Stimulated activated CD4-positive, alpha-beta T cell treated with anti-CD3 and anti-CD28 coated beads, TNF-alpha, amount 100 ng/mL, for 4 hours (primary cell): ENCODE results near the gene ANK3.

Experiments used
- DNase-seq, 3 experiments: peaks; one replicate each; pipeline ENCODE4 v3.0.0-alpha.2; 2020; ENCODE audit warnings: low read depth in 3 of 3

ANK3 gene

DNA sequence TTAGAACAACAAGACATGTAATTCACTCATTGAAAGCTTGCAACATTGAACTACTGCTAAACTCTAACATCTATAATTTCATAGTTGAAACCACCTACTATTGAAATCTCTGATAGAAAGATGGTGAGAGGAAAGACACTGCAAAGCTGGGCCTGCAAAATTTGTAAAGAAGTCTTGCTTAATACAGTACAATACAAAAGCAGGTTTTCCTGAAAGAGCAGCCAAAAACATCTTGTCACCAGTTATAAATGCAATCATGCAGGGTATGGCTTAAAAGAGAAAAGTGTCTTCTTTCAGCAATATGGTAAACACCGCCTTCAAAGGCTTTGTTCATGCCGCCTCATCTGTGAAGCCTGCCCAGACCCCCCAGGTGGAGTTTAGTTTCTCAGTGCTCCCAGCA is 109.2 kb downstream of the ANK3 start:
- DNase-seq = no peak

DNA sequence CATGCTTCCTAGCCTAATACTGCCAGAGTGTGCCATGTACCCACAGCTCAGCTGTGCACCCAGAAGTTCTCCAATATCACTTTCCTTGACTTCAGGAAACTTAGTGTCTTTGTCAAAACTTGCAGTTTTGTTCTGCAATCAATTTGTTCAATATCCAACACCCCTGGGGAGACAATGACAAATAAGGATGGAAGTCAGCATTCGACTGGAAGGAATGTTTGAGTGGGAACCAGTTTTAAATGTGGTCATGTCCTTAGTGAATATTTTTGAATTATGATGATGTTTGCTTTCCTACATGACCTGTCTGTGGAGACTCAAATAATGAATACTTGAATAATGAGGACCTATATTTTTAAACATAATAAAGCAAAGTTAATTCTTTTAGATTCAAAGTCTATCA is 112.0 kb downstream of the ANK3 start:
- DNase-seq = no peak

DNA sequence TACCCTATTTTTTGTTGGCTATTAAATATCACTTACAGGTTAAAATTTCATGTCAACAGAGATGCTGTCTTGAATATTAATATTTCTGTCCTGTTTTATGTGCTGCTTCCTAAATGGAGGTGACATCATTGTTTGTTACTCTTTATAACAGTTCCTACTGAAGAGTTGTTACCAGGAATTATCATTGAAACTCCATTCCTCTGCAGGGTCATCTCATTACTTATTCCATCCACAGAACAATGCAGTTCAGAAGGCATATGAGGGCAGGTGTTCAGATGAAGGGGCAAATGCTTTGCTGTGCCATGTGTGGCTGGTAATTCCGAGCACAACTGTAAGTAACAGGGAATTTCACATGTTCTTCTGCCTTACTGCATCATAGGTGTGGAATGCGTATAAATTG is 113.4 kb downstream of the ANK3 start:
- no peak for DNase-seq

DNA sequence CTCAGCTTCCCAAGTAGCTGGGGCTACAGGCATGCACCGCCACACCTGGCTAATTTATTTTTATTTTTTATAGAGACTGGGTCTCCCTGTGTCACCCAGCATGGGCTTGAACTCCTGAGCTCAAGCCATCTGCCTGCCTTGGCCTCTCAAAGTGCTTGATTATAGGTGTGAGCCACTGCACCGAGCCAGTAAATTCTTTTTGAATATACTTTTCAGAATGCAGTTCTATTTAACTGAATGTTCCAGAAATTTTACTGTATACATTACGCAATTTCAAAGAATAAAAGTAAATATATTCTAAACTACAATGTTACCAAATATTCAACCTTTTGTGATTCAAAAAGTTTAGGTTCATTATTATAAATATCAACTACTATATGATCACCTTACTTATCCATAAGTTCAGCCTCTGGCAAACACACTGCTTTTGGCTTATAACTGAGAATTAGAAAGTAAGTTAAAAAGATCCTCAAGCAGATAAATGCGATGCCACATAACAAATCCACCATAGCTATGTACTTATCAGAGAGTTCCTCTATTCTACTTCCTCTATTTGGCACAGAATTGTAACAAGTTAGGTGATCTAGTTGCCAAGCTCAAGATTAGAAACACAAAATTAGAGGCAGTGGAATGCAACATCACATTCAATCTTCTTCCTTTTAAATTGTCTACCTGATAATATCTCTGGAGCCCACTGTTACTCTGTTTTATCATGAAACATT is 118.2 kb downstream of the ANK3 start:
- no peak for DNase-seq

DNA sequence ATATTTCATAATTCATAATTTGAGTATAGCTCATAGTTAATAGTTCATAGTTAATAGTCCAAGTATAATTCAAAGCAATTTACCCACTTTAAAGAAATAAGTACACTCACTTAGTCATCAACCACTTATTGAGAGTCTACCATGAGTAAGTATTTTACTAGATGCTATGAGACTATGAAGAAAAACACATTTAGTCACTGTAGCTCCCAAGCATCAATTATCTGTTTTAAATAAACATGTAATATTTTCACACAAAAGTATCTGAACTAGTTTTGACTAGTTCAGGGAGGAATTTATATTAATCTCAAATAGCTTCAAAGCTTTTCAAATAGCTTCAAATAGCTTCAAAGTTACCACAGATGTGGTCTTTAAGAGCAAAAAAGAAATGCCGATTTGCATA is 119.2 kb downstream of the ANK3 start:
- no peak for DNase-seq

DNA sequence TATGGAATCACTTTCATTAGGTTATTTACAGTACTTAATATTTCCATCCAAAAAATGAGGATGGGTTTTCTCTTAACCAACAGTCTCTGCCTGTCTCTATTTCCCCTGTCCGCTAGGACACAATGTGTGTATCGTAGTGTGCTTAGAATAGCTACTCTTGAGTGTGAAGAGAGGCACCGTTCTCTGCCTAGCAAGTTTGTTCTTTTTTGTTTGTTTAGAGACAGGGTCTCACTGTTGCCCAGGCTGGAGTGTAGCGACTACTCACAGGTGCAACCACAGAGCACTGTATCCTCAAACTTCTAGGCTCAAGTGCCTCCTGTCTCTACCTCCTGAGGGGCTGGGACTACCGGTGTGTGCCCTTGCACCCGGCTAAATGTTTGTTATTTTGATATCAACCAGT is 121.9 kb downstream of the ANK3 start:
- DNase-seq = no peak

DNA sequence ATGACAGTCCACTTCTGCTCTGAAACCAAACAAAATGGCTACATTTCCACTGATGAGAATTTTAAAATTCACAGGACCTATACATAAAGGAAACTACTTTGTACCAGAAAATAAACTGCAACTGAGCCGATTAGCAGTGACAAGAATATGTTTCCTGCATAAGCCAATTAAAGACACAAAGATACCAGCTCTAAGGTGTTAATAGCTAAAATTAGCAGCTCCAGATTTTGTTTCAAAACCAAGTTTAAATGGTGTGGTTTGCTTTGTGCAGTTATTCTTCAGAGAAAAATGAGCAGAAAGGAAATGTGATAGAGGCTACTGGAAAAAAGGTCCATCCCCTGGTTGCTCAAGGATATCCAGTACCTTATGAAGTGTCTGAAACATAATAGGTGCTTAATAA is 123.2 kb downstream of the ANK3 start:
- no peak for DNase-seq

DNA sequence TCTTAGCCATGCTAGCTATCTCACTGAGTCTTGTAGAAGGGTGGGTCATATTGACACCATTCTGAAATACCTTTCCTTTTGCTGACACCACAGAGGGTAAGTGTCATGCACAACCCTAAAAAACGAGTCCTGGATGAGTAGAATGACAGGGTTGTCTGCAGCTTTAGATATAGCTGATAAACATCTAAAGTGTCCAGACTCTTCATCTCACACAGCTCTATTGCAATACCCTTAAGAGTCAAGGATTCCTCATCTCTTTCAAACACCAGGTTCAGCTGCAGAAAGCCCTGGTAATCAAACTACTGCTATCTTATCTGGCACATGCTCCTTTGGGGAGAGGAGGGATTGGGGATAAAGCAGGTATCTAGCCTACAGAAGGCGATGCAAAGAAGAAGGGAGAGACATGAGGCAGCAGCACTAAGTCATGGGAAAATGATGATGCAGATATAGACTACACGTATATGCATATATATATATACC is 127.0 kb downstream of the ANK3 start:
- DNase-seq = no peak

DNA sequence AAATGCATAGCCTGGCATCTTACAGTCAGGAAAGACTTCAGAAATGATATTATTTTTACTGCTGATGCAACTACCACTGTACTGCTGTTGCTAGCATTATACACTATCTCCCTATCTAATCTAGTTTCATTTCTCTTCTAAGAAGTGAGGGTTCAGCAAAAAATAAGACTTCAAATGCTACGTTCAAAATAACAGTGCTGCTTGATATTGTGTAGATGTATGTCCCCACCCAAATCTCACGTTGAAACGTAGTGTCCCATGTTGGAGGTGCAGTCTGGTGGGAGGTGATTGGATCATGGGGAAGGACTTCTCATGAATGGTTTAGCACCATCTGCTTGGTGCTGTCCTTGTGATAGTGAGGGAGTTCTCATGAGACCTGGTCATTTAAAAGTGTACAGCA is 129.4 kb downstream of the ANK3 start:
- DNase-seq = no peak

DNA sequence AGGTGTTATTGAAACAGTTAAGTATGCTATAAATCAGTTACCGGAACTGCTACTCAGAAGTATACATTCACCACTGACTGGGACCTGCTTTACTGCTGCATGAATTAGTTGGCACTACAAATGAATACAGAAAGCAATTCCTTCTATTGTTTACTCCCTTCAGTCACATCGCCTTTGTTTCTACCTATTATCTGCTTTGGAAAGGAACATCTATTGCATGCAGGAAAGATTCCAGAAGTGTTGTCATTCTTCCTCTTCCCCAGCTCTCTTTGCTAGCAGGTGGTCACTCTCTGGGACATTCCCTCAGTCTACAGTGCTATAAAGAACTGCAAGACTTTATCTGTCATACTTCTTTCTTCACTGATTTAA is 131.3 kb downstream of the ANK3 start:
- DNase-seq = no peak

DNA sequence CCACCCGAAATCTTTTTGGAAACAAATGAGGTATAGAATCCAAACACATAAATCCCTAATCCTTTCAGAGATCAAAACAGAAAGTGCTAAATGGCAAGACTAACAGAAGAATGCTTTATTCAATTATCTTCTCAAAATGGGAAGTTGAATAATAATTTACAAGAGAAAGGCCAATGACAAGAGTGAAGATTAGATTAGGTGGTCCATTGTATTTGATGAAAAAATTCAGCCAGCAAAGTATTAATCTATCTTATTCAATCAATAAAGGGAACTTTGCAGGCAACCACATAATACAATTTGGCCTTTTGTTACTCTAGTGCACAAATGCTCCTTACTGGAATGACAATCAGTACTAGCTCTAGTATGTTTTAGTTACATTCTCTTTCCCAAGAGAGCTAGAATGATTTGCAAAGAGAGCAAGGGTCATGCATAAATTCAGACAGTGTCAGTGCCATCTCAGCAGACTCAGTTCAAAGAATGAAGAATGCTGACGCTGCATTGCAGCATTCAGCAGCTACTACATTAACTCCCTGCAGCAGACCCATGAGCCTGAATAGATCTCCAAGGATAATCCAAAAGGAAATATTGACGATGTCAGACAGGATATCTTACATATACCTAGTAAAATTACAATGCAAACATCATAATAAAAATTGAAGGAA is 131.8 kb downstream of the ANK3 start:
- DNase-seq = no peak

DNA sequence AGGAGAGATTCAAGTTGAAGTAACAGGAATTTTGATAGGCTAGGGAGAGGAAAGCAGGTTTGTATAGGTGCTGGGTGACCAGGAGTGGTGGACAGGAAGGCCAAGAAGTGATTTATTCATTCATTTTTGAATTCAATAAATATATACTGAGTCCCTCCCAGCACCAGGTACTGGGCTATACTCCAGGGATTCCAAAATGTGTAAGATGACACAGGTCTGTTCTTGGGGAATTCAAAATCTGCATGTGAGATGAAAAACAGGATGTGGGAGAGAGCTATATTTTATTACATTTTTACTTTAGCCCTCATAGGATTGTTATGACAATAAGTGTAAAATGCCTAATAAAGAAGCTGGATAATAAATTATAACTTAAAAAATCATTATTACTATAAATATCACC is 134.9 kb downstream of the ANK3 start:
- DNase-seq = no peak

DNA sequence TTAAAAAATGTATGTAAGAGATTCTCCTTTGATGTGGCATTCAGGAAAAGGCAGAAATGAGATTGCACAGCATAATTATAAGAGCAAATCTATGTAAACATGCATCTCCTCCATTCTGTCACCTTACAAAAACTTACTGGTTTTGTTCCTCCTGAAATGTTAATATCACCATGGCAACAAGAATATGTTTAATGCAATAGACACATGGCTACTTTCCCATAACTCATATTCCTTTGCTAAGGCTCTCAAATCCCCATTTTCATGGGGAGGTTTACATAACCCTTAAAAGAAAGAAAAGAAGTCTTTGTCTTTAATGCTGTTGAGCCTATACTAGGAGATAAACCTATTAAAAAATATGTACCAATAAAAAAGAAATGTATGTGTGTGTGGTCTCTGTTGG is 136.2 kb downstream of the ANK3 start:
- DNase-seq = no peak

DNA sequence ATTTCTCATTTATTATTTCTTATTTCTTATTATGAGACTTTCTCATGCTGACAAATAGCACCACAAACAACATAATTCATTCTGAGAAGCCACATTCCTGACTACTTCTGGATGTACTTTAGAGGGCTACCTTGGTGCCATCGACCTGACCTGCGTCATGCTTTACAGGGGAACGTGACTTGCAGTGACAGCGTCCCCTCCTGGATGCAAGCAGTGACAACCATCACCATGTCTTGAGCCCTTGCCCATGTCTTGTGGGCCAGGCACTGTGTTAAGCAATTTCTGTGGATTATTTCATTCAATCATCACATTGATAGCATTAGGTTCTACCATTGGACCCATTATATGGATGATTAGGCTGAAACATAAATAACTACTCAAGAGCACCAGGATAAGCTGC is 137.0 kb downstream of the ANK3 start:
- DNase-seq = no peak

DNA sequence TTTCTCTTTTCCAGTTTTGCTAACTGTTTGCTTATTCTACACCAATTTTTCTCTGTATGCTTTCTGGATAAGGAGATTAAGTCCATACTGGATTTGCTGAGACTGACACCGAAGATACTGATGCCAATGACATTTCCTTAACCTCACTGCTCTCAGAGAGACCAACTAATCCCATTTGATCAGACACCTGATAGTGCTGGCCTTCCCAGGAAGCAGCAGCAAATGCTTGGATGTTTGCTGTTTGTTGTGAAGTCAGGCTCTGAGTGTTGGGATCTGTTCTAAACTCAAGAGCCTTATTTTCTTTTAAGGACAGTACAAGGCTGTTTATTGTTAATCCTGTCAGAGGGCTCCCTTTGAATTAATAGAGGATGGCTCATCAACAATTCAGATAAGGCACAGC is 143.3 kb downstream of the ANK3 start:
- no peak for DNase-seq

DNA sequence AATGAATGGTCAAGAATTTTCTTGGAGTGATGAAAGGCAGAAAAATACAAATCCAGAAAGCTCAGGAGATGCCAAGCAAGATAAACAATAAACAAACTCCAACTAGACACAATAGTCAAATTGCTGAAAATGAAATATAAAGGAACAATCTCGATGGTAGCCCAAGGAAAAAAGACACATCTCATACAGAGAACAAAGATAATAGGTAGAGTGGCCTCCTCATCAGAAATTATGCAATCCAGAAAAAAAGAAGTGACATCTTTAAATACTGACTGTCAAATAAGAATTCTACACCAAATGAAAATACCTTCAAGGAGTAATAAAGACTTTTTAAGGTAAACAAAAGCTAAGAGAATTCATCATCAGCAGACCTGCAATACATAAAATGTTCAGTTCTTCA is 150.4 kb downstream of the ANK3 start:
- DNase-seq = no peak

DNA sequence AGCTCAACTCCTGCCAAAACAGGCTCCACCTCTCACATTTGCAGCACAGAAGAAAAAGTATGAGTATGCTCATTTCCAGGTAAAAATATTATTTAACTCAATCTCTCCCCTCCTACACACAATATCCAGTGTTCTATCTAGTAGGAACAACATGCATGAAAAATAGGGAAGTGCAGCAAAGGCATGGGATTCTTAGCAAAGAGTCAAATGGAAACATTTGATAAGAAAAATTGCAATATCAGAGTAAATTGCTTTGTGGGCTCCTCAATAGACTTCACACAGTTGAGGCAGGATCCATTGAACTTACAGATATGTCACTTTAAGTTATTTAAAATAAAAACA is 150.9 kb downstream of the ANK3 start:
- DNase-seq = no peak

DNA sequence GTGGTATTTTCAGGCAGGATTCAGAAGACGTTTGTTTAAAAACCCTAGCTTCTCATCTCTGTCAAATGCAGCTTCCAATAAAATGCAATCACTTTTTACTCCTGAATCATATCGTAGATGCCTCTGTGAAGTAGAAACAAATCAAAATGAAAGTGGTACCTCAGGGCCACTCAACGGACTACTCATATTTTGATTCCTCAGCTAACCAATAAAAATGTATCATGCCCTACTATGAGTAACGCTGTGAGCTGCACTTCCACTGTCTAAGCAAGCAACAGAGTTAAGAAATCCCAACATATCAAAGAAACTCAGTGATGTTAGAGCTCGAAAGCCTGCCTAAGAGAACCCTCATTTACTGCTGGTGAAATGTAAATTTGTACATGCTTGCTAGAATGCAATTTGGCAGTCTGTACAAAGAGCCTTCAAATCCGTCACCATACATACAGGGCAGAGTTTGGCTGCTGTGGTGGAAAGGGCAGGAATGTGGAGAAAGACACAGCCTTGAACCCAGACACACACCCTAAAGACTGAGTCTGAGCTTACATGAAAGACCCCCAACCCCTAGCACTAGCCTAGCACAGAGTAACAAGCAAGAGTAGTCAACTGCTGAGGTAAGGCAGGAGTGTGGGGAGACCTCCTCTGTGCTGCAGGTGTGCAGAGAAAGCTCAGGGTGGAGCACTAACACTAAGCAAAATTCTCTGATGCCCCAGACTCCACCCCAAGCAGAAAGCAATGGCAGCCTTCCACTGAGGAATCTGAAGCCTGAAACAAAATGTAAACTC is 151.5 kb downstream of the ANK3 start:
- no peak for DNase-seq

DNA sequence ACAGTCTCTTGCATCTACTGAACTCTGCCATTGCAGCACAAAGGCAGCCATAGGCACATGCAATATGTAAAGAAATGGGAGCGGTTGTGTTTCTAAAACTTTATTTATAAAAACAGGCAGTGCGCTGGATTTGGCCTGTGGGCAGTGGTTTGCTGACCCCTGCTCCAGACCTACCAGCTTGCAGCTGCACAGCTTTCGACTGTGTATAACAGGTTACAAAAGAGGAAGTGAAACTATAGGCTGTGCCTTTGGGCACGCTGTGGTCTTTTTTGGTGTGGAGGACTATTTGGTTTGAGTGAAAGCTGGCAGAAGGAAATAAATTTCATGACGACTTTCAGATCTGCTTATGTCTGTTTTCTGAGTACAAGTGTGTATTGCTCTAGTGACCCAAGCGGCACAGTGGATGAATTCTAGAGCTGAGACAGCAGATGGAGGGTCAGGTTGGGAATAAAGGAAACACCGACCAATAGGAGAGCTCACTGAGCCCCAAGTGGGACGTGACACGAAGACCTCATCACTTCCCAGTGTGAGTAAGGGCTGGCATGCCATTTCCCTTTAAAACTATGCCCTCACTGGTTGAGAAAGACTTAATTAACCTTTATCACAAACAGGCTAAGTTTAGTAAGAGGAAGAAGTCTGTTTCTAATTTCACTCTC is 152.7 kb downstream of the ANK3 start:
- DNase-seq = no peak

DNA sequence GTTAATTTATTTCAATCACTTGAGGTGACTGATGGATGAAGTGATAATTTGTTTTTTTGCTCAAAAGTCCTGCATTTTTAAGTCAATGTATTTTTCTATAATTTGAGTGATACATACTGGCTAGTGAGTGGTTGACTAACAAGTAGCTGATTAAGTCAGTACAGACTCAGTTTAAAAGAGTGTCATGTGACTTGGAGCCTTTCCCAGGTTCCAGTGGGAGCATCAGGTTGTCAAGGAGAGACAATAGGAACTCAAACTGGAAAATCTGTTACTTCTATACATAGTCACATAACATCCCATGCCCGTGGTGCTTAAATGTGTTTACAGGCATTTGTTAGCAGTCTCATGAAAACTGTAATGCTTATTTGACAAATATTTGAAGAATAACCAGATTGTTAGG is 154.7 kb downstream of the ANK3 start:
- DNase-seq = no peak

DNA sequence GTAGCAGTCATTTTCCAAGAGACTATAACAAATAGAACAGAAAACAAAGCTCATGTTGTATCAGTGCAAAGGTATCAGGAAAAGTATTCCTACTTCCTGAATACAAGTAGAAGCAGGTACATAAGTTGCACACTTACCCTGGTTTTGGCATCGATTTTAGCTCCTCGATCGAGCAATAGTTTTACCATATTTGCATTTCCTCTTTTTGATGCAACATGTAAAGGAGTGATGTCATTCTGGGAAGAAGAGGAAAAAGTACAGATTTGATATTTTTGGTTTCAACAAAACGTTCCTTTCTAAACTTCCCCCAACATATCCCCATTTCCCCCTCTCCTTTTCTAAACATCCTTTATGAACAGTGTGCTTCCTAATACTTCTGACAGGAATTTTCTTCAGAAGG is 155.1 kb downstream of the ANK3 start:
- no peak for DNase-seq

DNA sequence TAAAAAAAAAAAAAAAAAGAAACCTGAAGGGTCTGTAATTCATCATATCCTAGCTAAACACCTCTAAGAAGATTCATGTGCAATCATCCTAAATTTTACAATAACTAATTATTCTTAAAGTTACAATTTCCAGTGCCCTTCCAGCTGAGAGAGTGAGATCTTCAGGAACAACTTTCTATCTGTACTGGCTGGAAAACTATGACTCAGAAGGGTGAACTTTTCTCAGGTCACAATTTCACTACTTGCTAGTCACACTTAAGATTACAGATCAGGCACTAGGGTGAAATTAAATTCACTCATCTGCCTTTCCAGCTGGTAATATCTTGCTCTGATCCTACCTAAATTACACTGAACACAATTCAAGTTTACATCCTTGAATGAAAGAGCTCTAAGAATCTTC is 158.8 kb downstream of the ANK3 start:
- DNase-seq = no peak
